Measurements from ENCODE around the gene C3orf70.

Gene C3orf70

DNA sequence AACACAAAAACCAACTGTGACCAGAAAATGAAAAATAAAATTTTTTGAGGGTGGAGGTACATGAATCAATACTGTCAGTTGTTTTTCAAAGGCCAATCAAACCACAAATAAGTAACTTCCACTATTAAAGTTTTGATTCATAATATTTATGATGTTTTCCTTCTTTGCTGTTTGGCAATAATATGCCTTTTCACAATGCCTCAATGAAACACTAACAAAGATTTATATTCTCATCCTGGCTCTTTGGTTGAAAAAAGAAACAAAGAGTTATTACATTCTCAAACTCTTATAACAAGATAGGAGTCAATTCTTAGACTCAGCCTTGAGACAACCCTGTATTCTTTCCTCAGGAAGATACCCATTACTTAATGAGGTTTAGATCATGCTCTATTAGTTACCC, 63.1 kb downstream of the C3orf70 start:
- no peak overlapping the region for H3K27ac ChIP-seq (ENCODE audit: low read depth, low read length)
- no peaks in the 10 kb centered on the region for H3K4me1 ChIP-seq (ENCODE audit: control insufficient read depth in 1 of 2, insufficient read depth in 2 of 2, low read length in 2 of 2)
- no peak overlapping the region for H3K4me3 ChIP-seq (ENCODE audit: low read depth in 1 of 2, low read length in 2 of 2)
- no peak overlapping the region for H3K9ac ChIP-seq (ENCODE audit: low read depth in 1 of 2, low read length in 2 of 2)
- no peaks in the 10 kb centered on the region for H3K9me3 ChIP-seq (ENCODE audit: control insufficient read depth in 1 of 2, low read length in 2 of 2)
- H3K27me3 ChIP-seq (ENCODE audit: control insufficient read depth in 1 of 2, insufficient read depth in 2 of 2, low read length in 2 of 2): no peaks in the 10 kb centered on the region
- no peaks in the 10 kb centered on the region for H3K36me3 ChIP-seq (ENCODE audit: control insufficient read depth in 1 of 2, insufficient read depth in 2 of 2, low read length in 2 of 2)

DNA sequence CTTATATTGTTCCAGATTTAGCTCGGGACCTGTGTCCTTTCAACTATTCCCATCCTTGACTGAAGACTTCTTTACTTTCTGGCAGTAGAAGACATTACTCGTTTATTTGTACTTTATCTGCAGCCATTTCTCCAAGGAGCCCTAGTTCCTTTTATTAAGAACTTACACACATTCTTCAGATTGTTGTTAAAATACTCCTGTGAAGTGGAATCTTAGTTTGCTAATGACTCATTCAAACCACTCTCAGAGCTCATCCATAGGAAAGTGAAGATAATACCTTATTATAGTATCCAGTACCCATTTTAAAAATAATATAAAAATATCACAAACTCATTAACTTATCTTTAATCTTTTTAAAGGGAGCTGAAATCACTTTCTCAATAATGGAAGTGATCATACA, 63.5 kb downstream of the C3orf70 start:
- H3K36me3 ChIP-seq (ENCODE audit: control insufficient read depth in 1 of 2, insufficient read depth in 2 of 2, low read length in 2 of 2): no peaks in the 10 kb centered on the region
- no peaks in the 10 kb centered on the region for H3K4me1 ChIP-seq (ENCODE audit: control insufficient read depth in 1 of 2, insufficient read depth in 2 of 2, low read length in 2 of 2)
- H3K27ac ChIP-seq (ENCODE audit: low read depth, low read length): no peak overlapping the region
- no peak overlapping the region for H3K9ac ChIP-seq (ENCODE audit: low read depth in 1 of 2, low read length in 2 of 2)
- no peaks in the 10 kb centered on the region for H3K9me3 ChIP-seq (ENCODE audit: control insufficient read depth in 1 of 2, low read length in 2 of 2)
- H3K27me3 ChIP-seq (ENCODE audit: control insufficient read depth in 1 of 2, insufficient read depth in 2 of 2, low read length in 2 of 2): no peaks in the 10 kb centered on the region
- H3K4me3 ChIP-seq (ENCODE audit: low read depth in 1 of 2, low read length in 2 of 2): no peak overlapping the region

DNA sequence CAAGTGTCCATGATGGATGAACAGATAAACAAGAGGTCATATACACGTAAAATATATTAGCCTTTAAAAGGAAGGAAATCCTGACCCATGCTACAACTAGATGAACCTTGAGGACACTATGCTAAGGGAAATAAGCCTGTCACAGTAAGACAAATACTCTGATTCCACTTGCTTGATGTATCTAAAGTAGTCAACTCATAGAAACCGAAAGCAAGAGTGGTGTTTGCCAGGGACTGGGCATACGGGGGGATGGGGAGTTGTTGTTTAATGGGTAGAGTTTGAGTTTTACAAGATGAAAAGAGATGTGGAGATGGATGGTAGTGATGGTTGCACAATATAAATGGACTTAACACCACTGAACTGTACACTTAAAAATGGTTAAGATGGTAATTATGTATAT, 65.4 kb downstream of the C3orf70 start:
- Histone ChIP-seq H3K4me3 (ENCODE audit: low read depth in 1 of 2, low read length in 2 of 2) (no peak overlapping the region), H3K36me3 (ENCODE audit: control insufficient read depth in 1 of 2, insufficient read depth in 2 of 2, low read length in 2 of 2) (peaks cover 2 to 9% of the 10 kb centered on the region in 2 donors), H3K9me3 (ENCODE audit: control insufficient read depth in 1 of 2, low read length in 2 of 2) (no peaks in the 10 kb centered on the region), H3K9ac (ENCODE audit: low read depth in 1 of 2, low read length in 2 of 2) (no peak overlapping the region), H3K4me1 (ENCODE audit: control insufficient read depth in 1 of 2, insufficient read depth in 2 of 2, low read length in 2 of 2) (no peaks in the 10 kb centered on the region), H3K27ac (ENCODE audit: low read depth, low read length) (no peak overlapping the region), H3K27me3 (ENCODE audit: control insufficient read depth in 1 of 2, insufficient read depth in 2 of 2, low read length in 2 of 2) (no peaks in the 10 kb centered on the region)

DNA sequence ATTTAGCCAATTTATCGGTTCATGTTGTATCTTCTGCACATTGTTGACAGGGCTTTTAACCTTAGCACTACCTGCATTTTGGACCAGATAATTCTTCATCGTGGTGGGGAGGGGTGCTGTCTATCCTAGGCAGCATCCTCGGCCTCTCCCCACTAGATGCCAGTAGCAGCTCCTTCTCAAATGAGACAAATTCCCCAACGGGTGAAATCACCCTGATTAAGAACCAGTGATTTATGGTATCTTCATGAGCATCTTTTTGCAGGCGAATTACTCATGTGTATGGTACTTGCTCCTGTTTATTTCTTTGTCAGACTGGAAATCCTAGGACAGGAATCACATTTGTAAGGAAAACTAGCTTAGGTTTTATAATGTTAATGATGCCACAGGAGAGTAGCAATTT, 68.0 kb downstream of the C3orf70 start:
- H3K27ac ChIP-seq (ENCODE audit: low read depth, low read length): no peak overlapping the region
- H3K9me3 ChIP-seq (ENCODE audit: control insufficient read depth in 1 of 2, low read length in 2 of 2): no peaks in the 10 kb centered on the region
- H3K9ac ChIP-seq (ENCODE audit: low read depth in 1 of 2, low read length in 2 of 2): no peak overlapping the region
- peaks cover 3 to 17% of the 10 kb centered on the region in 2 donors for H3K36me3 ChIP-seq (ENCODE audit: control insufficient read depth in 1 of 2, insufficient read depth in 2 of 2, low read length in 2 of 2)
- peaks cover 0 to 6% of the 10 kb centered on the region in 2 donors for H3K4me1 ChIP-seq (ENCODE audit: control insufficient read depth in 1 of 2, insufficient read depth in 2 of 2, low read length in 2 of 2)
- H3K27me3 ChIP-seq (ENCODE audit: control insufficient read depth in 1 of 2, insufficient read depth in 2 of 2, low read length in 2 of 2): no peaks in the 10 kb centered on the region
- no peak overlapping the region for H3K4me3 ChIP-seq (ENCODE audit: low read depth in 1 of 2, low read length in 2 of 2)

DNA sequence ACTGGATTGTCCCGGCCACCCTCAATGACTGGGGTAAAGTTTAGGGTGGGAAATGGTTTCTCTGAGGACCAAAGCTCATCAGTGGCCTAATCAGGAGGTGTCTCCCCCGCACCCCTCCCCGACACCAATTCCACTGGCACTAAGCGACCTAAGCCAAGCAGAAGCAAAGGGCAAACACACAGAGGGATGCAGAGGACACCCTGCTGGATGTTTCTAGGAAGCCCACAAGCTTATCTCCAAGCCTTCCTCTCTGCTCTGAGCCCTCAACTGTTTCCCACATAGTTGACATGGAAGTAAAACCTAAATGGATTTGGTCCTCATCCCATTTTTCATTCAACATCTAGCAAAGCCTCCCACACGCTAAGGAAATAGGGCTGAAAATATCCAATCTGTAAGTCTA, 68.5 kb downstream of the C3orf70 start:
- peaks cover 3 to 17% of the 10 kb centered on the region in 2 donors for H3K36me3 ChIP-seq (ENCODE audit: control insufficient read depth in 1 of 2, insufficient read depth in 2 of 2, low read length in 2 of 2)
- H3K9me3 ChIP-seq (ENCODE audit: control insufficient read depth in 1 of 2, low read length in 2 of 2): no peaks in the 10 kb centered on the region
- H3K9ac ChIP-seq (ENCODE audit: low read depth in 1 of 2, low read length in 2 of 2): no peak overlapping the region
- H3K27ac ChIP-seq (ENCODE audit: low read depth, low read length): no peak overlapping the region
- H3K27me3 ChIP-seq (ENCODE audit: control insufficient read depth in 1 of 2, insufficient read depth in 2 of 2, low read length in 2 of 2): no peaks in the 10 kb centered on the region
- H3K4me3 ChIP-seq (ENCODE audit: low read depth in 1 of 2, low read length in 2 of 2): no peak overlapping the region
- H3K4me1 ChIP-seq (ENCODE audit: control insufficient read depth in 1 of 2, insufficient read depth in 2 of 2, low read length in 2 of 2): peaks cover 0 to 11% of the 10 kb centered on the region in 2 donors

DNA sequence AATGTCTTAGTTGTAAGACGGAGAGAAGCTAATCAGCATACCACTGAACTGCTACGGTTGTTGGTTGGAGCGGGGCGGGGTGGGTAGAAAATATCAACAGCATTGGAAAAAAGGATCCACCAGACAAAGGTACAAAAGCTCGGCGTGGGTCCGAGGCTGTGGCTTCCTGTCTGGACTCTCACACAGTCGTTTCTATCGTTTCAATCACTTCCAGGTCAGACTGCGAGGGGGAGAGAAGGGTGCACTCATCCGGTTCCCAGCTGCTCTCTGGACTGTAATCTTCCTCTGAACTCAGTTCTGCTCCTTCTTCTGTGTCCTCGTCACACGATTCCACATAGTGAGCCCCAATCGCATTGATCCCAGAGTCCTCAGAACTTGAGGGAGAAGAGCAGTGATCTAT, 70.0 kb downstream of the C3orf70 start:
- no peak overlapping the region for H3K4me3 ChIP-seq (ENCODE audit: low read depth in 1 of 2, low read length in 2 of 2)
- H3K27me3 ChIP-seq (ENCODE audit: control insufficient read depth in 1 of 2, insufficient read depth in 2 of 2, low read length in 2 of 2): no peaks in the 10 kb centered on the region
- no peak overlapping the region for H3K27ac ChIP-seq (ENCODE audit: low read depth, low read length)
- H3K4me1 ChIP-seq (ENCODE audit: control insufficient read depth in 1 of 2, insufficient read depth in 2 of 2, low read length in 2 of 2): peaks cover 0 to 12% of the 10 kb centered on the region in 2 donors
- peaks cover 3 to 17% of the 10 kb centered on the region in 2 donors for H3K36me3 ChIP-seq (ENCODE audit: control insufficient read depth in 1 of 2, insufficient read depth in 2 of 2, low read length in 2 of 2)
- no peaks in the 10 kb centered on the region for H3K9me3 ChIP-seq (ENCODE audit: control insufficient read depth in 1 of 2, low read length in 2 of 2)
- no peak overlapping the region for H3K9ac ChIP-seq (ENCODE audit: low read depth in 1 of 2, low read length in 2 of 2)

DNA sequence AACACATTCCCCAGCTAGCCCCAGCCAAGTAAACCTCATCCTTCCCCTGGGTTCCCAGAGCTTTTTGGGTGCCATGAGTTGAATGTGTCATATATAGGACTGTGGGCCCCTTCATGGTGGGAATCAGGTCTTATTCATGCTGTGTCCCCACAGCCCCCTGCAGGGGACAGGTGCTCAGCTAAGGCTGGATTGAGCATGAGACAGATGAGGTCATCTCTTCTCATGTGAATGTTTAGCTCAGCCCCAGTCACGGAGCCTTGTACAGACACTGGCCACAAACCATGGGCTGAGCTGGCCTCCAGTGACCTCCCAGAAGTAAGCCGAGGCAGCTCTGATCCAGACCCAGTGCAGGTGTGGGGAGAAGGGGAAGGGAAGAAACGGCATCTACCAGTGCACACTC, 70.7 kb downstream of the C3orf70 start:
- Histone ChIP-seq H3K4me1 (ENCODE audit: control insufficient read depth in 1 of 2, insufficient read depth in 2 of 2, low read length in 2 of 2) (peaks cover 0 to 12% of the 10 kb centered on the region in 2 donors), H3K27ac (ENCODE audit: low read depth, low read length) (no peak overlapping the region), H3K4me3 (ENCODE audit: low read depth in 1 of 2, low read length in 2 of 2) (no peak overlapping the region), H3K36me3 (ENCODE audit: control insufficient read depth in 1 of 2, insufficient read depth in 2 of 2, low read length in 2 of 2) (peaks cover 3 to 17% of the 10 kb centered on the region in 2 donors), H3K27me3 (ENCODE audit: control insufficient read depth in 1 of 2, insufficient read depth in 2 of 2, low read length in 2 of 2) (no peaks in the 10 kb centered on the region), H3K9me3 (ENCODE audit: control insufficient read depth in 1 of 2, low read length in 2 of 2) (no peaks in the 10 kb centered on the region), H3K9ac (ENCODE audit: low read depth in 1 of 2, low read length in 2 of 2) (no peak overlapping the region)

DNA sequence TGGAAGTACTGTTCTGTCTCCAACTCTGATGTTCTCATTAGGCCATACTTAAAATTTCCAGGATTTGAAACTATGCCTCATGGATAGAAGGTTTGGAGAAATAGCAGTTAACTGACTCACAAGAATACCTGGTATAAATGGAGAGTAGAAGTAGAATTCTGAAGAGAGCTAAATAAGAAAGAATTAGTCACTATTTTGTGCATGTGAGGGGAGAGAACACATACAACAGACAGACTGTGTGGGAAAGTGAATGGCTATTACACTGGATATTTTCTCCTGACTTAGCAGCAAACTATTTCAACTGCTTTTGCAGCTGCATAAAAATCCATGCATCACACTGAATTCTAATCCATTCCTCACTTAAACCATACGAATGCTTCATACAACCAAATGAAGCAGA, 71.3 kb downstream of the C3orf70 start:
- Histone ChIP-seq H3K9ac (ENCODE audit: low read depth in 1 of 2, low read length in 2 of 2) (no peak overlapping the region), H3K9me3 (ENCODE audit: control insufficient read depth in 1 of 2, low read length in 2 of 2) (no peaks in the 10 kb centered on the region), H3K27me3 (ENCODE audit: control insufficient read depth in 1 of 2, insufficient read depth in 2 of 2, low read length in 2 of 2) (no peaks in the 10 kb centered on the region), H3K36me3 (ENCODE audit: control insufficient read depth in 1 of 2, insufficient read depth in 2 of 2, low read length in 2 of 2) (peaks cover 3 to 17% of the 10 kb centered on the region in 2 donors), H3K4me3 (ENCODE audit: low read depth in 1 of 2, low read length in 2 of 2) (no peak overlapping the region), H3K27ac (ENCODE audit: low read depth, low read length) (no peak overlapping the region), H3K4me1 (ENCODE audit: control insufficient read depth in 1 of 2, insufficient read depth in 2 of 2, low read length in 2 of 2) (peaks cover 0 to 15% of the 10 kb centered on the region in 2 donors)

DNA sequence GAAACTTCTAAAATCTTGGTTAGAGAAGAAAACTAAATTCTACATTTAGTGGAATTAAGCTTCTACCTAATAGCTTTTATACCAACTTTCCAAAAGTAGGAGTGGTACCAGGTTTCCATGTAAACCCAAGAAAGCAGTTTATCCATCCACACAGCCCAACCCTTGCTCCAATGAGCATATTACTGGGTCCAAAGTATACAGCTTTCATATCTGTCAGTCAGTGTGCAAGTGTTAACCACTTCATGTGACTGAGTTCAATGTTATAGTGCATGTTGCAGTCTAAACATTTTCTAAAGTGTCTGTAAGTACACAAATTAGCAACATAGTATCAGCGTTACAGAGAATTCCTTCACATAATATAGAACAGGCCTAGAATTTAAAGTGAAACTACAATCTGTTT, 73.2 kb downstream of the C3orf70 start:
- Histone ChIP-seq H3K36me3 (ENCODE audit: control insufficient read depth in 1 of 2, insufficient read depth in 2 of 2, low read length in 2 of 2) (peaks cover 3 to 17% of the 10 kb centered on the region in 2 donors), H3K27me3 (ENCODE audit: control insufficient read depth in 1 of 2, insufficient read depth in 2 of 2, low read length in 2 of 2) (no peaks in the 10 kb centered on the region), H3K9me3 (ENCODE audit: control insufficient read depth in 1 of 2, low read length in 2 of 2) (no peaks in the 10 kb centered on the region), H3K4me1 (ENCODE audit: control insufficient read depth in 1 of 2, insufficient read depth in 2 of 2, low read length in 2 of 2) (peaks cover 0 to 17% of the 10 kb centered on the region in 2 donors), H3K4me3 (ENCODE audit: low read depth in 1 of 2, low read length in 2 of 2) (peak overlapping the region in 1 of 2 donors; percentile 5), H3K9ac (ENCODE audit: low read depth in 1 of 2, low read length in 2 of 2) (no peak overlapping the region), H3K27ac (ENCODE audit: low read depth, low read length) (no peak overlapping the region)

DNA sequence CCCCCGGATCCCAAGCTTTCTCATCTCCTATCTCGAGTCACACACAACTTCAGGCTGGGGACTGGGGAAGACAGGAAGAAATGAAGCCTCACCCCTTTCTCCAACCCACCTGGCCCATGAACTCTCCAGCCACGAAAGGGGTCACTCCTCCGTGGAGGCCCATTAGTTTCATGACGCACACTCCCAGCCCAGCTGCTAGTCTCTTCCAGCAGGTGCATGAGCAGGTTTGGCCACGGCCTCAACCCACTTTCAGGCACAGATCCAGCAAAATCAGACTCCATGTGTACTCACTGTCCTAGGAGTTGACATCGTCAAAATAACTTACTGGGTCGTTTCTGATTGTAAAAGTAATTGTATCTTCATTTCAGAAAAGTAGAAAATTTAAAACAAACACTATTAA, 76.6 kb downstream of the C3orf70 start:
- Histone ChIP-seq H3K4me1 (ENCODE audit: control insufficient read depth in 1 of 2, insufficient read depth in 2 of 2, low read length in 2 of 2) (peaks cover 0 to 17% of the 10 kb centered on the region in 2 donors), H3K27me3 (ENCODE audit: control insufficient read depth in 1 of 2, insufficient read depth in 2 of 2, low read length in 2 of 2) (no peaks in the 10 kb centered on the region), H3K9ac (ENCODE audit: low read depth in 1 of 2, low read length in 2 of 2) (no peak overlapping the region), H3K36me3 (ENCODE audit: control insufficient read depth in 1 of 2, insufficient read depth in 2 of 2, low read length in 2 of 2) (peaks cover 0 to 4% of the 10 kb centered on the region in 2 donors), H3K9me3 (ENCODE audit: control insufficient read depth in 1 of 2, low read length in 2 of 2) (no peaks in the 10 kb centered on the region), H3K4me3 (ENCODE audit: low read depth in 1 of 2, low read length in 2 of 2) (no peak overlapping the region), H3K27ac (ENCODE audit: low read depth, low read length) (no peak overlapping the region)

DNA sequence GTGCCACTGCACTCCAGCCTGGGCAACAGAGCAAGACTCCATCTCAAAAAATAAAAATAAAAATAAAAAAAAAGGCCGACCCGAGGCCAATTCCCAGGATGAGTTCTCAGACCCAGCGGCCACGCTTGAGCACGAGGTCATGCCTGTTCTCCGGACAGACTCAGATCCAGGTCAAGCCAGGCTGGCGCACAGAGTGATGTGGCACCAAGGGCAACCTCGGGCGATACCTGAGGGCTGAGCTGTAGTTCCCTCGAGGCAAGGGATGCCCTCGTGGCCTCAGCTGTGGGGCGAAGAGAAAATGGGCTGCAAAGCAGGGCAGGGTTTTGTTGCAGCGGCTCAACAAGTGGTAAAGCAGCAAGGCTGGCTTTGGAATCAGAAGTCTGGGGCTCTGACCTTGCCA, 77.3 kb downstream of the C3orf70 start:
- peaks cover 0 to 19% of the 10 kb centered on the region in 2 donors for H3K4me1 ChIP-seq (ENCODE audit: control insufficient read depth in 1 of 2, insufficient read depth in 2 of 2, low read length in 2 of 2)
- no peak overlapping the region for H3K27ac ChIP-seq (ENCODE audit: low read depth, low read length)
- H3K9me3 ChIP-seq (ENCODE audit: control insufficient read depth in 1 of 2, low read length in 2 of 2): no peaks in the 10 kb centered on the region
- H3K36me3 ChIP-seq (ENCODE audit: control insufficient read depth in 1 of 2, insufficient read depth in 2 of 2, low read length in 2 of 2): peaks cover 0 to 4% of the 10 kb centered on the region in 2 donors
- no peak overlapping the region for H3K9ac ChIP-seq (ENCODE audit: low read depth in 1 of 2, low read length in 2 of 2)
- no peak overlapping the region for H3K4me3 ChIP-seq (ENCODE audit: low read depth in 1 of 2, low read length in 2 of 2)
- no peaks in the 10 kb centered on the region for H3K27me3 ChIP-seq (ENCODE audit: control insufficient read depth in 1 of 2, insufficient read depth in 2 of 2, low read length in 2 of 2)

Measured in duodenal mucosa (tissue), 2 donors.